Karpas-422 (cell line): ENCODE results near the gene NLRC5. TPM values are rescaled to one million over a fixed set of nuclear protein-coding genes. Genes with fewer than 3 reads are reported as not detected.

ENCODE experiments used
- DNase-seq: peaks from one replicate; pipeline ENCODE4 v3.0.0-alpha.2; 2015
- H2AFZ ChIP-seq: fragments of 200-600 bp; sonication (generic); 2 replicates; pipeline ENCODE4 v1.6.1; 2014; ENCODE audit warnings: antibody characterized with exemption, low read length, mixed read lengths
- H3K27ac ChIP-seq: fragments of 200-600 bp; sonication (generic); 2 replicates; pipeline ENCODE4 v1.5.1; 2014; ENCODE audit warnings: mild to moderate bottlenecking, low read length, moderate library complexity
- H3K27me3 ChIP-seq: fragments of 200-600 bp; sonication (generic); 2 replicates; pipeline ENCODE4 v1.6.1; 2014; ENCODE audit warnings: low read length, mixed read lengths
- H3K36me3 ChIP-seq: fragments of 200-600 bp; sonication (generic); 2 replicates; pipeline ENCODE4 v1.6.1; 2014; ENCODE audit warnings: low read length, mixed read lengths; ENCODE audit not compliant: insufficient read depth
- H3K4me1 ChIP-seq: fragments of 200-600 bp; sonication (generic); 2 replicates; pipeline ENCODE4 v1.6.1; 2014; ENCODE audit warnings: mild to moderate bottlenecking, low read length, mixed read lengths
- H3K4me2 ChIP-seq: fragments of 200-600 bp; sonication (generic); 2 replicates; pipeline ENCODE4 v1.6.1; 2014; ENCODE audit warnings: low read length, low read depth, mild to moderate bottlenecking; ENCODE audit not compliant: poor library complexity, severe bottlenecking
- H3K4me3 ChIP-seq: fragments of 200-600 bp; sonication (generic); 2 replicates; pipeline ENCODE4 v1.5.1; 2014; ENCODE audit warnings: mild to moderate bottlenecking, antibody characterized with exemption, low read length, mixed read lengths
- H3K79me2 ChIP-seq: fragments of 200-600 bp; sonication (generic); 2 replicates; pipeline ENCODE4 v1.6.1; 2014; ENCODE audit warnings: mild to moderate bottlenecking, low read length, mixed read lengths
- H3K9ac ChIP-seq: fragments of 200-600 bp; sonication (generic); 2 replicates; pipeline ENCODE4 v1.6.0; 2014; ENCODE audit warnings: low read length
- H3K9me2 ChIP-seq: fragments of 200-600 bp; sonication (generic), shearing (Covaris generic); replicated peaks from 2 replicates; pipeline ENCODE4 v1.6.0; 2014; ENCODE audit warnings: mild to moderate bottlenecking, low read length, moderate library complexity; ENCODE audit not compliant: insufficient read depth
- H3K9me3 ChIP-seq: fragments of 300-700, 200-600 bp; sonication (generic); 2 replicates; pipeline ENCODE4 v1.6.1; 2014; ENCODE audit warnings: low read length, mixed read lengths
- H4K20me1 ChIP-seq: fragments of 200-600 bp; sonication (generic); 2 replicates; pipeline ENCODE4 v1.6.1; 2014; ENCODE audit warnings: mild to moderate bottlenecking, antibody characterized with exemption, low read length, low read depth; ENCODE audit not compliant: insufficient read depth
- total RNA-seq: library from RNA; depleted of rRNA; stranded (reverse); fragments of >200 nt; shearing (Covaris generic); gene quantifications from 2 replicates; pipeline ENCODE4 v1.2.3, GENCODE V29; 2014; ENCODE audit warnings: low replicate concordance

The NLRC5 gene
- total RNA-seq, 1 experiment from 2014 or later, result 116 TPM

DNA sequence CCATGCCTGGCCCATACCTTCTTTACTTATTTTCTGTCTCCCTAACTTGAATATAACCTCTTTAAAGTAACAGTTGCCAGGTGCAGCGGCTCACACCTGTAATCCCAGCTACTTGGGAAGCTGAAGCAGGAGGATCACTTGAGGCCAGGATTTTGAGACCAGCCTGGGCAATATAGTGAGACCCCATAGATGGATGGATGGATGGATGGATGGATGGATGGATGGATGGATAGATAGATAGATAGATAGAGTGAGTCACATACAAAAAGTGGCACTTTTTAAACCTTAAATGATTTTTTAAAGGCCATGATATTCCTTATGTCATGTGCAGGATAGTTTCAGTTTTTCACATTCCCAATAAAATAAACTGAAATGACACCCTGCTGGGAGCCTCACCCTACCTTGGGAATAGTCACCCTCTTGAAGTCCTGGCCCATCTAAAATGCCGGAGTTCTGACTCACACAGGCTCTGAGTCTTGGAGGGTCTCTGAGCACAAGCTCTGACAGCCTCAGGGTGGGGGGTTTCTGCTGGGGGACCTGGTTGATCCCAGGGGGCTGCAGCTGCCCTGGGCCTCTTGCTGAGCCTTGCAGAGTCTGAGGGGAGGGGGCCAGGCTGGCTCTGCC, 129.2 kb downstream of the NLRC5 start:
- H3K79me2 ChIP-seq, result no peaks in the 10 kb centered on the region

DNA sequence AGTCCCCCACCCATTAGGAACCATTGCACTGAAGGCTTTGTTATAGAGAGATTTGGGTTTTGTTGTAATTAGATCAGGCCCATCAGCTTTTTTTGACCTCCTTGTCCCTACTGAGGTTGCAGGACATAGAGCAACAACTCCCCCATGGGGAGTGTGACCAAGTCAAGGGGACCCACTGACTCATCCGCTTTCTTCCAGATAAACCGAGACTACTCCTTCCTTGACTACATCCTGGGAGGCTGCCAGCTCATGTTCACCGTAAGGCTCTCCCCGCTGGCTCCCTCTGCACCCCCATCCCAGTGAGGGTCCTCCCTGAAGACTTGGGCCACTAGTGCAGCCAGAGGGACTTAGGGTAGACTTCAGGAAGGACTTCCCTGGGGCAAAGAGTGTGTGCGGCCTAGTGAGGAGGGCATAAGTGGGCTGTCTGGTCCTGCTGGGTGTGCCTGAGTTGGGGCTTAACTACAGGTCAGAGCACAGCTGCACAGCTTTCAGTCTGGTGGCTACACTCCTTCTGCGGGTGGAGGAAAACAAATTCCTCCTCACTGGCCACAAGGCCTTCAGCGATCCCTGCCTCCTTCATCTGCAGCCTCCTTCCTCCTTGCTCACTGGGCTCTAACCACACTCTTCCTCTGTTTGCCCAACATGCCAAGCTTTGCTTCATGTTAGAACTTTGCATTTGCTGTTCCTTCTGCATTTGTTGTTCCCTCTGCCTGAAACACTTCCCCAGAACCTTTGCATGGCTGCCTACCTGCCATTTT, 134.0 kb downstream of the NLRC5 start:
- Histone ChIP-seq H3K4me2 (no peak overlapping the region), H3K79me2 (no peaks in the 10 kb centered on the region), H3K4me3 (no peak overlapping the region), H3K4me1 (no peaks in the 10 kb centered on the region), H3K9me2 (no peaks in the 10 kb centered on the region), H3K36me3 (no peaks in the 10 kb centered on the region), H3K27me3 (no peaks in the 10 kb centered on the region), H3K9ac (no peak overlapping the region), H2AFZ (no peak overlapping the region), H3K9me3 (no peaks in the 10 kb centered on the region), H4K20me1 (no peaks in the 10 kb centered on the region), H3K27ac (no peak overlapping the region)
- no peak for DNase-seq

More for the DNA sequence above, 129.2 kb downstream of the NLRC5 start:
- no peaks in the 10 kb centered on the region for H3K9me2 ChIP-seq
- DNase-seq, result no peak
- H4K20me1 ChIP-seq, result 0 out of 2 replicates have a peak, but pooled peaks cover 4% of the 10 kb centered on the region
- no peak overlapping the region for H3K4me3 ChIP-seq
- no peaks in the 10 kb centered on the region for H3K27me3 ChIP-seq
- no peak overlapping the region for H3K4me2 ChIP-seq
- H3K36me3 ChIP-seq, result no peaks in the 10 kb centered on the region
- H3K27ac ChIP-seq, result no peak overlapping the region
- peaks cover 7% of the 10 kb centered on the region for H3K4me1 ChIP-seq
- H2AFZ ChIP-seq, result no peak overlapping the region
- H3K9me3 ChIP-seq, result no peaks in the 10 kb centered on the region
- H3K9ac ChIP-seq, result no peak overlapping the region

DNA sequence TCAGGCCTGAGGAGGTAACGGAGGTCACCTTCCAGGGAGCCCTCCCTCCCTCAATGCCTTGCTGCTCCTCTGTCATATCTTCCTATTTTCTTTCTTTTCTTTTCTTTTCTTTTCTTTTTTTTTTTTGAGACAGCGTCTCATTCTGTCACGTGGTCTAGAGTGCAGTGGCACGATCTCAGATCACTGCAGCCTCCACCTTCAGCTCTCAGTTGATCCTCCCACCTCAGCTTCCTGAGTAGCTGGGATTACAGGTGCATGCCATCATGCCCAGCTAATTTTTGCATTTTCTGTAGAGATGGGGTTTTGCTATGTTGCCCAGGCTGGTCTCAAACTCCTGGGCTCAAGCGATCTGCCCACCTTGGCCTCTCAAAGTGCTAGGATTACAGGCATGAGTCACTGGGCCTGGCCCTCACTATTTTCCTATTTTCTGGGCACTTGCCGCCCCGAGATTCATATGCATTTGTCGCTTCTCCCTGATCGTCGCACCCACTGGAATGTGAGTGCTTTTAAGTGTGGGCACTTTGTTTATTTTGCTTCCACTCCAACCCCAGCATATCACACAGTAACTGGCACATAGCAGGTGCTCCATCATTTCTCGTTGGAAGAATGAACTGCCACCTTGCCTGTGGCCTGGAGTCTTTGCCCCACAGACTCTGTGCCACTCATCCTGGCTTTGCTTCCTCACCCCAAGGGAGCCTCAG, 134.8 kb downstream of the NLRC5 start:
- H3K9me2 ChIP-seq, result no peaks in the 10 kb centered on the region
- H3K4me2 ChIP-seq, result no peak overlapping the region
- H3K79me2 ChIP-seq, result no peaks in the 10 kb centered on the region
- H3K36me3 ChIP-seq, result no peaks in the 10 kb centered on the region
- H3K27ac ChIP-seq, result no peak overlapping the region
- DNase-seq, result no peak
- H3K4me3 ChIP-seq, result no peak overlapping the region
- no peaks in the 10 kb centered on the region for H4K20me1 ChIP-seq
- H3K9ac ChIP-seq, result no peak overlapping the region
- no peaks in the 10 kb centered on the region for H3K4me1 ChIP-seq
- no peak overlapping the region for H2AFZ ChIP-seq
- H3K9me3 ChIP-seq, result no peaks in the 10 kb centered on the region
- H3K27me3 ChIP-seq, result no peaks in the 10 kb centered on the region

DNA sequence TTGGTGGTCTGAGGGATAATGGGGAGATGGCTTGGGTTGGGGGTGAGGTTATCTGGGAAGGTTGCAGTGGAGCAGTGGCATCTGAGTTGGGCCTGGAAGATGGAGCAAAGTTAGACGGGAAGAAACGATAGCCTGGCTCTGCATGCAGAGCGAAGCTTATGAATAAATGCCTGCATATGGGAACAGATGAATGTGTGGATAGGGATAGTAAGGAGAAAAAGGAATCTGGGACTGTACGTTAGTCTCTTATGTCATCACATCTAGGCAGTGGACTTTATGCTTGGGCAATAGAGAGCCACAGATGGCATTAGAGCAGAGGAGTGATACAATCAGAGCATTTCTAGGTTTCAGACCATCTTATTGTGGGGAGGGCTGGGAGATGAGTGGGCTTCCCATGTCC, 136.0 kb downstream of the NLRC5 start:
- H3K4me1 ChIP-seq, result no peaks in the 10 kb centered on the region
- H3K4me3 ChIP-seq, result no peak overlapping the region
- H3K4me2 ChIP-seq, result no peak overlapping the region
- no peak for DNase-seq
- H3K27ac ChIP-seq, result no peak overlapping the region
- no peaks in the 10 kb centered on the region for H3K27me3 ChIP-seq
- no peaks in the 10 kb centered on the region for H4K20me1 ChIP-seq
- no peaks in the 10 kb centered on the region for H3K9me2 ChIP-seq
- H3K36me3 ChIP-seq, result no peaks in the 10 kb centered on the region
- no peaks in the 10 kb centered on the region for H3K79me2 ChIP-seq
- H2AFZ ChIP-seq, result no peak overlapping the region
- H3K9me3 ChIP-seq, result no peaks in the 10 kb centered on the region
- no peak overlapping the region for H3K9ac ChIP-seq

DNA sequence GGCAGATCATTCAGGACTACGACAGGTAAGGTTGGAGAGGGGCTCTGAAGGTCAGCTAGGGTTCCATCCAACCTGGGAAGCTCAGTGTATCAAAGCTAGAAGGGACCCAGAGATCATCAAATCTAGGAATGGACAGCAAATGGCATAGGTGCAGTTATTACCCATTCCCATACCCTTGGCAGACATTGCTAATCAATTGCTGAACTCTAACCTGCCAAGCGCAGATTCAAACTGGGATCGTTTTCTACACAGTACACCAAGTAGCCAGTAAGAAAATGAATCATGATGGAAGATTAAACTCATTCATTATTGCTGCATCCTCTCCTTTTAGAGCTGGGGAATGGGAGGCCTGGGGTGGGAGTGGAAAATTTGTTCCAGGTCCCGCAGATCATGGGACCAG, 136.6 kb downstream of the NLRC5 start:
- Histone ChIP-seq H3K9me2 (no peaks in the 10 kb centered on the region), H3K4me2 (no peak overlapping the region), H3K79me2 (no peaks in the 10 kb centered on the region), H2AFZ (no peak overlapping the region), H3K9me3 (no peaks in the 10 kb centered on the region), H3K9ac (no peak overlapping the region), H4K20me1 (no peaks in the 10 kb centered on the region), H3K36me3 (no peaks in the 10 kb centered on the region), H3K27ac (no peak overlapping the region), H3K27me3 (no peaks in the 10 kb centered on the region), H3K4me1 (no peaks in the 10 kb centered on the region), H3K4me3 (no peak overlapping the region)
- DNase-seq, result no peak

DNA sequence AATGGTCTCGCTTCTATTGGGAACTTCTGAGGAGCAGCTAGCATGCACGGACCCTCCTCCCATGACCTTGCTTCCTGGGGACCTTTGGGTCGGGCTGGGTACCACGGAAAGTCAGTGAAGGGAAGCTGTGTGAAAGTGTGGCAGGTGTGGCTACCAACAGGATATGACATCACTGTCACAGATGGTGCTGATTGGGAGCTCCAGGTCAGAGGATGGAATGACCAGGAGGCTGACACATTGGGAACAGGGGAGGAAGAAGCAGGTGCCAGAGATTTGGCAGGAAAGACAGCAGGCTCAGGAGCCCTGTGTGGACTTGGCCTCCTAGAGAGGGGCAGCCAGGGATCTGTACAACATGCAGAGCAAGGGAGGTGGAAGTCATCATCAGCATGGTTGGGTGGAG, 137.1 kb downstream of the NLRC5 start:
- Histone ChIP-seq H4K20me1 (no peaks in the 10 kb centered on the region), H3K9me3 (no peaks in the 10 kb centered on the region), H3K27ac (no peak overlapping the region), H3K27me3 (no peaks in the 10 kb centered on the region), H3K36me3 (no peaks in the 10 kb centered on the region), H2AFZ (no peak overlapping the region), H3K9ac (no peak overlapping the region), H3K4me1 (no peaks in the 10 kb centered on the region), H3K79me2 (no peaks in the 10 kb centered on the region), H3K4me3 (no peak overlapping the region), H3K9me2 (no peaks in the 10 kb centered on the region), H3K4me2 (no peak overlapping the region)
- DNase-seq, result no peak

DNA sequence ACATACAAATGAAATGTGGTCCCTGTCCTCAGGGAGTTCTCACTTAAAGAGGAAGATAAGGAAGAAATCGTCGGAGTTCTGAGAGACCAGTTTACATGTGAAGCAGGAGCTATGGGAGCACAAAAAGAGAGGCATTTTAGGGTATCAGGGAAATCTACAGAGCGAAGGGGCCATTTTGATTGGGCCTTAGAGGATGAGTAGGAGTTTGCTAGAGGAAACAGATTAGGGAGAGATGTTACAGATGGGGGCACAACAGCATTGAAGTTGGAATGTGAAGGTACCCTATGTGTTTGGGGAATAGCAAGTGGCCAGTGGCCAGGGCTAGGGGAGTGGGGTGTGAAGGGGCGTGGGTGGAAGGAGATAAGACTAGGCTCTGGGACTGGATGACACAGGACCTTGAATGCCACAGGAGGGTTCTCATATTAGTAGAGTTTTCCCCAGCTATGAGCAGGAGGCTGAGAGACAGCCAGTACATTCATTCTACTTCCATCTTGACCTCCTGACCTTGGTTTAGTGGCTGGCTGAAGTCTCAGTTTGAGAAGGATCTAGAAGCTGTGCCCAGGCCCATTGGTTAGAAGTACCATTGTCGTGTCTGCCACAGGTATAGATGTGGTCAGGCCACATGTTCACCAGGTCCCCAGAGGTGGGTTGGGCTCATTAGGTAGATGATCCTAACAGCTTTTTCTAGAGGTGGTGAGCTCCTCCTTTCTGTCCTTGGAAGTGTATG, 137.8 kb downstream of the NLRC5 start:
- H3K4me3 ChIP-seq, result no peak overlapping the region
- no peak overlapping the region for H3K9ac ChIP-seq
- no peak overlapping the region for H3K27ac ChIP-seq
- H2AFZ ChIP-seq, result no peak overlapping the region
- DNase-seq, result no peak
- H3K9me2 ChIP-seq, result no peaks in the 10 kb centered on the region
- no peak overlapping the region for H3K4me2 ChIP-seq
- H3K9me3 ChIP-seq, result no peaks in the 10 kb centered on the region
- H3K36me3 ChIP-seq, result no peaks in the 10 kb centered on the region
- H4K20me1 ChIP-seq, result no peaks in the 10 kb centered on the region
- no peaks in the 10 kb centered on the region for H3K27me3 ChIP-seq
- H3K79me2 ChIP-seq, result no peaks in the 10 kb centered on the region
- H3K4me1 ChIP-seq, result no peaks in the 10 kb centered on the region

DNA sequence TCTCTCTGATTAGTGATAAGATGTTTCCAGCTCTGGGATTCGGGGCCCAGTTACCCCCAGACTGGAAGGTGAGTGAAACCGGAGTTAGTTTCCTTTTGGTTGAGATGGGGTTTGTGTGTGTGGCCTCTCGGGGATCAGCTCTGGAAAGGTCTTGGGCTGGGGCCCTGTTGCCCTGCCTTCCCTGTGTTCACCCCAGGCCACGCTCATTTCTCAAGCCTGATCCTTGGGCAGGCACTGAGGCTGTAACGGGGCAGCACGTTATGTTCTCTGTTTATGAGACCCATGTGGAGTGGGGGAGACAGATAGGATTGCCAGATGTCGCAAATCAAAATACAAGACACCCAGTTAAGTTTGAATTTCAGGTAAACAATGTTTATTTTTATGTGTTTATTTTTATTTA, 138.5 kb downstream of the NLRC5 start:
- H4K20me1 ChIP-seq, result no peaks in the 10 kb centered on the region
- no peaks in the 10 kb centered on the region for H3K36me3 ChIP-seq
- no peaks in the 10 kb centered on the region for H3K79me2 ChIP-seq
- no peak overlapping the region for H2AFZ ChIP-seq
- no peak for DNase-seq
- H3K27ac ChIP-seq, result no peak overlapping the region
- no peaks in the 10 kb centered on the region for H3K9me3 ChIP-seq
- no peaks in the 10 kb centered on the region for H3K4me1 ChIP-seq
- H3K27me3 ChIP-seq, result no peaks in the 10 kb centered on the region
- no peak overlapping the region for H3K4me2 ChIP-seq
- no peaks in the 10 kb centered on the region for H3K9me2 ChIP-seq
- no peak overlapping the region for H3K9ac ChIP-seq
- H3K4me3 ChIP-seq, result no peak overlapping the region
